HepG2 (cell line): Measurements from ENCODE around the gene TEX19. TPM values are rescaled to one million over a fixed set of nuclear protein-coding genes. Genes with fewer than 3 reads are reported as not detected.

Source experiments
- ARID3A ChIP-seq: IDR thresholded peaks from 2 replicates; pipeline ENCODE4 v1.6.1; 2012; ENCODE audit warnings: low read depth, low read length, improper control_type of control experiment
- CC2D1A ChIP-seq: sonication (generic); formaldehyde crosslinking; IDR thresholded peaks from 2 replicates; pipeline ENCODE4 v1.8.1; 2023; ENCODE audit warnings: mild to moderate bottlenecking, missing genetic modification reagents
- KLF12 ChIP-seq: sonication (generic); formaldehyde crosslinking; IDR thresholded peaks from 2 replicates; pipeline ENCODE4 v1.4.0; 2020; ENCODE audit warnings: missing genetic modification reagents, borderline replicate concordance
- MXD3 ChIP-seq: IDR thresholded peaks from 2 replicates; pipeline ENCODE4 v1.6.1; 2016; ENCODE audit warnings: mild to moderate bottlenecking, missing biosample characterization, missing genetic modification reagents
- NR3C1 ChIP-seq: sonication (generic); formaldehyde crosslinking; IDR thresholded peaks from 2 replicates; pipeline ENCODE4 v1.4.0; 2020; ENCODE audit warnings: missing genetic modification reagents
- PBX3 ChIP-seq: sonication (generic); formaldehyde crosslinking; IDR thresholded peaks from 2 replicates; pipeline ENCODE4 v1.8.1; 2023; ENCODE audit warnings: missing genetic modification reagents, inconsistent platforms, borderline replicate concordance
- PLRG1 ChIP-seq: fragments of 450-650 bp; conservative IDR thresholded peaks from 2 replicates; pipeline ENCODE4 v1.6.1; 2016
- ZBTB10 ChIP-seq: sonication (generic); formaldehyde crosslinking; IDR thresholded peaks from 2 replicates; pipeline ENCODE4 v1.4.0; 2020; ENCODE audit warnings: missing genetic modification reagents, borderline replicate concordance
- ZBTB42 ChIP-seq: sonication (generic); formaldehyde crosslinking; IDR thresholded peaks from 2 replicates; pipeline ENCODE4 v1.5.0; 2020; ENCODE audit warnings: mild to moderate bottlenecking, missing genetic modification reagents
- ZBTB7A ChIP-seq: sonication (generic); formaldehyde crosslinking; IDR thresholded peaks from 2 replicates; pipeline ENCODE4 v1.8.0; 2022; ENCODE audit warnings: mild to moderate bottlenecking, missing genetic modification reagents
- ZNF138 ChIP-seq: sonication (generic); formaldehyde crosslinking; IDR thresholded peaks from 2 replicates; pipeline ENCODE4 v1.5.0; 2020; ENCODE audit warnings: mild to moderate bottlenecking, low read depth, missing genetic modification reagents
- ZNF335 ChIP-seq: sonication (generic); formaldehyde crosslinking; IDR thresholded peaks from 2 replicates; pipeline ENCODE4 v1.4.0; 2020; ENCODE audit warnings: missing genetic modification reagents
- ZNF672 ChIP-seq: sonication (generic); formaldehyde crosslinking; IDR thresholded peaks from 2 replicates; pipeline ENCODE4 v1.8.1; 2022; ENCODE audit warnings: missing genetic modification reagents
- ZNF7 ChIP-seq: IDR thresholded peaks from 2 replicates; pipeline ENCODE4 v1.6.1; 2016; ENCODE audit warnings: missing biosample characterization, missing genetic modification reagents
- ZNF761 ChIP-seq: sonication (generic); formaldehyde crosslinking; conservative IDR thresholded peaks from 2 replicates; pipeline ENCODE4 v1.4.0; 2020; ENCODE audit warnings: mild to moderate bottlenecking, missing genetic modification reagents
- polyA plus RNA-seq, 8 experiments: library from polyadenylated mRNA; depleted of rRNA in 3 of 8; stranded (reverse) in 7 of 8; unstranded in 1 of 8; fragments of >200 nt; fragmentation: Illumina TruSeq in 4 of 8; extraction: Trizol in 4 of 8; gene quantifications; 2 replicates each; pipeline versions ENCODE4 v1.2.1 to v1.2.3, GENCODE V29; 2011 to 2016; ENCODE audit warnings: low read depth in 4 of 8, missing spikeins in 1 of 8, mixed read lengths in 1 of 8; ENCODE audit not compliant: insufficient read depth in 1 of 8
- total RNA-seq, 5 experiments: library from RNA; depleted of rRNA; stranded (reverse); fragments of >200 nt; fragmentation: Illumina TruSeq; extraction: Trizol; gene quantifications; 2 replicates each; pipeline ENCODE4 v1.2.3, GENCODE V29; 2016; ENCODE audit warnings: low read depth in 1 of 5
- TF ChIP-seq, protein P1 (sequence below): sonication (generic); formaldehyde crosslinking; conservative IDR thresholded peaks from 2 replicates; pipeline ENCODE4 v1.8.1; 2023; ENCODE audit warnings: missing genetic modification reagents
- TF ChIP-seq, protein P2 (sequence below): sonication (generic); formaldehyde crosslinking; IDR thresholded peaks from 2 replicates; pipeline ENCODE4 v1.4.0; 2020; ENCODE audit warnings: missing genetic modification reagents
- TF ChIP-seq, protein P3 (sequence below): sonication (generic); formaldehyde crosslinking; IDR thresholded peaks from 2 replicates; pipeline ENCODE4 v1.8.1; 2023; ENCODE audit warnings: mild to moderate bottlenecking, moderate library complexity, missing genetic modification reagents

Gene TEX19
- total and polyA plus RNA-seq, 2 of the 13 experiments (the other 11 are each of a cell fraction or from before 2014, with no cell fraction given): 1.3 to 6.0 TPM

DNA sequence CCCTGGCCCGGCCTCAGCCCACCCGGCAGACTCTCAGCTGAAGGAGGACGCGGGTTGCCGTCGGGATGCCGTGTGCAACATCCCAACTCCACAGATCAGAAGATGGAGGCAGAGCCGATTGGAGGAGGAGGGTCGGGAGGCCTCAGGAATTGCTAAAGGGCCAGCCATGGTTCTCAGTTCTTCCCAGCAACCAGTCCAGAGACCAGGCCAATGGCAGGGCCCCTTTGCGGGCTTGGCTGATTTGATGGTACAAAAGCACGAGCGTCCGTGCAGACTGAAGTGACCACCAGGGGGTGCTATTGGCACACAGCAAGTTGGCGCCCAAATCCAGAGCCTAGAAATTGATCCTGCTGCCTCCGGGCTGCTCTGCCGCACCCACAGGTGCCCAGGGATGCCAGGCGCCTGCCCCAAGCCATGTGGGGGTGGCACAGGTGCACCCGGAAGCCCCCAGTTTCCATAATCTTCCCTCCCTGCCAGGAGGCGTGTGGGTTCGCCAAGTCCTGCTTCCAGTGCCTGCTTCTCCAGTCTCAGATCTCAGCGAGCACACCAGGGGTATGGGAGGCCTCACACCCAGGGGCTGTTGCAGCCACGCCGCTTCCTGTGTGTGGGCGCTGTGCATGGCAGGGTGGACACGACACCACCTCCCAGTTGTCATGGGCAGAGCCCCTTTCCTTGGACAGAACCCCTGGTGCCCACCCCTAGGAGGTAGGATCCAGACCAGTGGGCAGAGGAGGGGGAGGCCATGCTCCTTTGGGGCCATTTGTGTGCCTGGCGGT lies 7.1 kb upstream of the TEX19 start (continued):
- TF ChIP-seq KLF12 (CRISPR knock-in tag) (no peak), ZNF335 (CRISPR knock-in tag) (peak; percentile 82; the same call in 1 of the 2 replicates), NR3C1 (CRISPR knock-in tag) (no peak), ZBTB42 (no peak), ZNF672 (CRISPR knock-in tag) (no peak), MXD3 (CRISPR knock-in tag) (peak; percentile 72; the same call in 1 of the 2 replicates), PLRG1 (no peak), CC2D1A (no peak), ZBTB10 (CRISPR knock-in tag) (no peak), ZBTB7A (CRISPR knock-in tag) (no peak; the same call in 1 of the 2 replicates), ZNF7 (no peak), ZNF138 (CRISPR knock-in tag) (no peak), ARID3A (no peak; the same call in 1 of the 2 replicates), PBX3 (no peak), ZNF761 (CRISPR knock-in tag) (no peak)
- TF ChIP-seq, protein P1, sequence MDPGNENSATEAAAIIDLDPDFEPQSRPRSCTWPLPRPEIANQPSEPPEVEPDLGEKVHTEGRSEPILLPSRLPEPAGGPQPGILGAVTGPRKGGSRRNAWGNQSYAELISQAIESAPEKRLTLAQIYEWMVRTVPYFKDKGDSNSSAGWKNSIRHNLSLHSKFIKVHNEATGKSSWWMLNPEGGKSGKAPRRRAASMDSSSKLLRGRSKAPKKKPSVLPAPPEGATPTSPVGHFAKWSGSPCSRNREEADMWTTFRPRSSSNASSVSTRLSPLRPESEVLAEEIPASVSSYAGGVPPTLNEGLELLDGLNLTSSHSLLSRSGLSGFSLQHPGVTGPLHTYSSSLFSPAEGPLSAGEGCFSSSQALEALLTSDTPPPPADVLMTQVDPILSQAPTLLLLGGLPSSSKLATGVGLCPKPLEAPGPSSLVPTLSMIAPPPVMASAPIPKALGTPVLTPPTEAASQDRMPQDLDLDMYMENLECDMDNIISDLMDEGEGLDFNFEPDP: 0 out of 2 replicates have a peak, but pooled peaks have one; percentile 86
- TF ChIP-seq, protein P2, sequence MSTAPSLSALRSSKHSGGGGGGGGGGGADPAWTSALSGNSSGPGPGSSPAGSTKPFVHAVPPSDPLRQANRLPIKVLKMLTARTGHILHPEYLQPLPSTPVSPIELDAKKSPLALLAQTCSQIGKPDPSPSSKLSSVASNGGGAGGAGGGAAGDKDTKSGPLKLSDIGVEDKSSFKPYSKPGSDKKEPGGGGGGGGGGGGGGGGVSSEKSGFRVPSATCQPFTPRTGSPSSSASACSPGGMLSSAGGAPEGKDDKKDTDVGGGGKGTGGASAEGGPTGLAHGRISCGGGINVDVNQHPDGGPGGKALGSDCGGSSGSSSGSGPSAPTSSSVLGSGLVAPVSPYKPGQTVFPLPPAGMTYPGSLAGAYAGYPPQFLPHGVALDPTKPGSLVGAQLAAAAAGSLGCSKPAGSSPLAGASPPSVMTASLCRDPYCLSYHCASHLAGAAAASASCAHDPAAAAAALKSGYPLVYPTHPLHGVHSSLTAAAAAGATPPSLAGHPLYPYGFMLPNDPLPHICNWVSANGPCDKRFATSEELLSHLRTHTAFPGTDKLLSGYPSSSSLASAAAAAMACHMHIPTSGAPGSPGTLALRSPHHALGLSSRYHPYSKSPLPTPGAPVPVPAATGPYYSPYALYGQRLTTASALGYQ (CRISPR knock-in tag): no peak
- TF ChIP-seq, protein P3, sequence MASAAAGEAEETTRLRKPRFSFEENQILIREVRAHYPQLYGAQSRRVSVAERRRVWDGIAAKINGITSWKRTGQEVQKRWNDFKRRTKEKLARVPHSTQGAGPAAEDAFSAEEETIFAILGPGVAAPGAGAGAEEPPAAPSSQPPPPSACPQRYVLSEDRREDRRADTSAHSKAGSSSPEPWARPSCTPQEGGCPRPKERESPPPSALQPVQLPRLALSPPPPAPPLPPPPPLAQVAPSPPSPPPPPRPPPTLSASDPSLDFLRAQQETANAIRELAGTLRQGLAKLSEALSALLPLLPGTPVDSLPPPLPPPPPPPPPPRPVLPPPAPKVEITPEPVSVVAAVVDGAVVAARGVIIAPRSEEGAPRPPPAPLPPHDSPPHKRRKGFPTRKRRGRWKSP (CRISPR knock-in tag): no peak
